ENCODE measurements around the gene EHMT1.
A peak's percentile ranks its signal among the peaks of the same experiment; 100 is the strongest.
"Not testable (repeated sequence)": the region's sequence is repeated elsewhere in the genome, so short reads cannot be mapped to it uniquely, and the experiment has no call there.

Gene EHMT1

GRCh38 chr9:137772281-137772873 lies 153.6 kb downstream of the EHMT1 start:
- Histone ChIP-seq H3K36me3 (replicated peaks) (peaks cover 39% of the 10 kb centered on the region), H3K27me3 (ENCODE audit: low read depth) (no peaks in the 10 kb centered on the region), H3K4me3 (no peak overlapping the region), H3K4me1 (no peaks in the 10 kb centered on the region), H3K9me3 (no peaks in the 10 kb centered on the region)
- in situ Hi-C loops (cut with MboI; ENCODE audit: low sequenced_read_pairs), result no loop called here
- peak in 1 of 2 experiments; percentile 20 for DNase-seq (ENCODE audit: low spot score in 2 of 2)

- in situ Hi-C loops (cut with MboI; ENCODE audit: low sequenced_read_pairs), result no loop called here
- H3K36me3 ChIP-seq (replicated peaks), result peaks cover 48% of the 10 kb centered on the region
- no peaks in the 10 kb centered on the region for H3K4me1 ChIP-seq
Measured at GRCh38 chr9:137774775-137775386, 156.1 kb downstream of the EHMT1 start.

GRCh38 chr9:137776306-137776995 lies 157.6 kb downstream of the EHMT1 start:
- Histone ChIP-seq H3K4me1 (no peaks in the 10 kb centered on the region), H3K4me3 (no peak overlapping the region), H3K27me3 (ENCODE audit: low read depth) (no peaks in the 10 kb centered on the region), H3K36me3 (replicated peaks) (peaks cover 40% of the 10 kb centered on the region), H3K9me3 (no peaks in the 10 kb centered on the region)
- DNase-seq (ENCODE audit: low spot score in 2 of 2), result no peak
- in situ Hi-C loops (cut with MboI; ENCODE audit: low sequenced_read_pairs), result no loop called here

More at GRCh38 chr9:137774775-137775386, 156.1 kb downstream of the EHMT1 start:
- Histone ChIP-seq H3K27me3 (ENCODE audit: low read depth) (no peaks in the 10 kb centered on the region), H3K4me3 (no peak overlapping the region), H3K9me3 (no peaks in the 10 kb centered on the region)
- no peak for DNase-seq (ENCODE audit: low spot score in 2 of 2)

GRCh38 chr9:137777761-137778160 lies 159.0 kb downstream of the EHMT1 start:
- in situ Hi-C loops (cut with MboI; ENCODE audit: low sequenced_read_pairs), result no loop called here
- Histone ChIP-seq H3K36me3 (replicated peaks) (peaks cover 52% of the 10 kb centered on the region), H3K9me3 (no peaks in the 10 kb centered on the region), H3K4me1 (no peaks in the 10 kb centered on the region), H3K4me3 (no peak overlapping the region), H3K27me3 (ENCODE audit: low read depth) (no peaks in the 10 kb centered on the region)
- no peak for DNase-seq (ENCODE audit: low spot score in 2 of 2)

- Histone ChIP-seq H3K36me3 (replicated peaks) (peaks cover 53% of the 10 kb centered on the region), H3K4me3 (no peak overlapping the region), H3K4me1 (no peaks in the 10 kb centered on the region), H3K27me3 (ENCODE audit: low read depth) (no peaks in the 10 kb centered on the region), H3K9me3 (no peaks in the 10 kb centered on the region)
- DNase-seq (ENCODE audit: low spot score in 2 of 2), result no peak
- in situ Hi-C loops (cut with MboI; ENCODE audit: low sequenced_read_pairs), result no loop called here
Measured at GRCh38 chr9:137778336-137778735, 159.5 kb downstream of the EHMT1 start.

- Histone ChIP-seq H3K4me3 (no peak overlapping the region), H3K27me3 (ENCODE audit: low read depth) (no peaks in the 10 kb centered on the region), H3K4me1 (no peaks in the 10 kb centered on the region), H3K36me3 (replicated peaks) (peaks cover 53% of the 10 kb centered on the region), H3K9me3 (no peaks in the 10 kb centered on the region)
- DNase-seq (ENCODE audit: low spot score in 2 of 2), result no peak
- in situ Hi-C loops (cut with MboI; ENCODE audit: low sequenced_read_pairs), result no loop called here
Measured at GRCh38 chr9:137778914-137779313, 160.1 kb downstream of the EHMT1 start.

GRCh38 chr9:137780031-137780430 lies 161.2 kb downstream of the EHMT1 start:
- in situ Hi-C loops (cut with MboI; ENCODE audit: low sequenced_read_pairs); DNase-seq (ENCODE audit: low spot score in 2 of 2); H3K4me3 ChIP-seq; H3K4me1 ChIP-seq; H3K27me3 ChIP-seq (ENCODE audit: low read depth); H3K9me3 ChIP-seq: not testable (repeated sequence)
- peaks cover 56% of the 10 kb centered on the region for H3K36me3 ChIP-seq (replicated peaks)

- in situ Hi-C loops (cut with MboI; ENCODE audit: low sequenced_read_pairs), result no loop called here
- Histone ChIP-seq H3K4me3 (no peak overlapping the region), H3K9me3 (no peaks in the 10 kb centered on the region), H3K4me1 (no peaks in the 10 kb centered on the region), H3K36me3 (replicated peaks) (peaks cover 39% of the 10 kb centered on the region), H3K27me3 (ENCODE audit: low read depth) (no peaks in the 10 kb centered on the region)
- no peak for DNase-seq (ENCODE audit: low spot score in 2 of 2)
Measured at GRCh38 chr9:137781906-137782585, 163.2 kb downstream of the EHMT1 start.

GRCh38 chr9:137783521-137783920 lies 164.7 kb downstream of the EHMT1 start:
- in situ Hi-C loops (cut with MboI; ENCODE audit: low sequenced_read_pairs), result no loop called here

GRCh38 chr9:137784046-137784445 lies 165.2 kb downstream of the EHMT1 start:
- H3K27me3 ChIP-seq (ENCODE audit: low read depth), result no peaks in the 10 kb centered on the region
- H3K36me3 ChIP-seq (replicated peaks), result peaks cover 24% of the 10 kb centered on the region
- no peak overlapping the region for H3K4me3 ChIP-seq
- H3K9me3 ChIP-seq, result no peaks in the 10 kb centered on the region
- H3K4me1 ChIP-seq, result no peaks in the 10 kb centered on the region
- in situ Hi-C loops (cut with MboI; ENCODE audit: low sequenced_read_pairs), result no loop called here
- peak in 1 of 2 experiments; percentile 18 for DNase-seq (ENCODE audit: low spot score in 2 of 2)

More at GRCh38 chr9:137783521-137783920, 164.7 kb downstream of the EHMT1 start:
- no peaks in the 10 kb centered on the region for H3K27me3 ChIP-seq (ENCODE audit: low read depth)
- no peak overlapping the region for H3K4me3 ChIP-seq
- H3K4me1 ChIP-seq, result no peaks in the 10 kb centered on the region
- no peak for DNase-seq (ENCODE audit: low spot score in 2 of 2)
- peaks cover 28% of the 10 kb centered on the region for H3K36me3 ChIP-seq (replicated peaks)
- no peaks in the 10 kb centered on the region for H3K9me3 ChIP-seq

- in situ Hi-C loops (cut with MboI; ENCODE audit: low sequenced_read_pairs), result no loop called here
- H3K4me1 ChIP-seq, result no peaks in the 10 kb centered on the region
- DNase-seq (ENCODE audit: low spot score in 2 of 2), result no peak
- no peak overlapping the region for H3K4me3 ChIP-seq
- no peaks in the 10 kb centered on the region for H3K27me3 ChIP-seq (ENCODE audit: low read depth)
- H3K36me3 ChIP-seq (replicated peaks), result peaks cover 22% of the 10 kb centered on the region
- H3K9me3 ChIP-seq, result no peaks in the 10 kb centered on the region
Measured at GRCh38 chr9:137784641-137785513, 166.1 kb downstream of the EHMT1 start.

GRCh38 chr9:137785704-137786161 lies 166.9 kb downstream of the EHMT1 start:
- no peaks in the 10 kb centered on the region for H3K9me3 ChIP-seq
- no peaks in the 10 kb centered on the region for H3K27me3 ChIP-seq (ENCODE audit: low read depth)
- H3K4me1 ChIP-seq, result no peaks in the 10 kb centered on the region
- no peak overlapping the region for H3K4me3 ChIP-seq
- no peak for DNase-seq (ENCODE audit: low spot score in 2 of 2)
- peaks cover 26% of the 10 kb centered on the region for H3K36me3 ChIP-seq (replicated peaks)
- in situ Hi-C loops (cut with MboI; ENCODE audit: low sequenced_read_pairs), result no loop called here

- no peak overlapping the region for H3K4me3 ChIP-seq
- no peaks in the 10 kb centered on the region for H3K27me3 ChIP-seq (ENCODE audit: low read depth)
- H3K9me3 ChIP-seq, result no peaks in the 10 kb centered on the region
- peaks cover 32% of the 10 kb centered on the region for H3K36me3 ChIP-seq (replicated peaks)
- in situ Hi-C loops (cut with MboI; ENCODE audit: low sequenced_read_pairs), result no loop called here
- no peak for DNase-seq (ENCODE audit: low spot score in 2 of 2)
- no peaks in the 10 kb centered on the region for H3K4me1 ChIP-seq
Measured at GRCh38 chr9:137786511-137786920, 167.7 kb downstream of the EHMT1 start.
